ENCODE results near the gene TMEM52.

The TMEM52 gene

DNA sequence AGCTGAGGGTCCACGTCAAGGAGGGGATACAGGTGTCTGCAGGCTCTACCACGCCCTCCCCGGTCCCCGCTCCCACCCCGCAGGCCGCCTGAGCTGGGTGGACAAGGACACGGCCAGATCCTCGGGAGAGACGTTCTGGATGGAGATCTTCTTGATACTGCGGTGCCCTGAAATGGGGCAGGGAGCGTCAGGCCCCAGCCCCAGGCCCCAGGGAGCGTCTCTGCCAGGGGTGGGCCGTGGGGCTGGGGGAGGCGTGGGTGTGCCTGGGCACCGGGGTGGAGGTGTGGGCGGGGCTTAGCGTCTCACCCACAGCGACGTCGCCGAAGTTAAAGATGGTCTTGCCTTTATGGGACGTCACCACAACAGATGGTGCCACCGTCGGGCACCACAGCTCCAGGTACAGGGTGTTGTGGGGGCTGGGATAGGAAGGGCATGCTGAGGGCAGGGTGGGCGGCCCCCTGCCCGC, 7.3 kb upstream of the TMEM52 start:
- DNase-seq: no peak

DNA sequence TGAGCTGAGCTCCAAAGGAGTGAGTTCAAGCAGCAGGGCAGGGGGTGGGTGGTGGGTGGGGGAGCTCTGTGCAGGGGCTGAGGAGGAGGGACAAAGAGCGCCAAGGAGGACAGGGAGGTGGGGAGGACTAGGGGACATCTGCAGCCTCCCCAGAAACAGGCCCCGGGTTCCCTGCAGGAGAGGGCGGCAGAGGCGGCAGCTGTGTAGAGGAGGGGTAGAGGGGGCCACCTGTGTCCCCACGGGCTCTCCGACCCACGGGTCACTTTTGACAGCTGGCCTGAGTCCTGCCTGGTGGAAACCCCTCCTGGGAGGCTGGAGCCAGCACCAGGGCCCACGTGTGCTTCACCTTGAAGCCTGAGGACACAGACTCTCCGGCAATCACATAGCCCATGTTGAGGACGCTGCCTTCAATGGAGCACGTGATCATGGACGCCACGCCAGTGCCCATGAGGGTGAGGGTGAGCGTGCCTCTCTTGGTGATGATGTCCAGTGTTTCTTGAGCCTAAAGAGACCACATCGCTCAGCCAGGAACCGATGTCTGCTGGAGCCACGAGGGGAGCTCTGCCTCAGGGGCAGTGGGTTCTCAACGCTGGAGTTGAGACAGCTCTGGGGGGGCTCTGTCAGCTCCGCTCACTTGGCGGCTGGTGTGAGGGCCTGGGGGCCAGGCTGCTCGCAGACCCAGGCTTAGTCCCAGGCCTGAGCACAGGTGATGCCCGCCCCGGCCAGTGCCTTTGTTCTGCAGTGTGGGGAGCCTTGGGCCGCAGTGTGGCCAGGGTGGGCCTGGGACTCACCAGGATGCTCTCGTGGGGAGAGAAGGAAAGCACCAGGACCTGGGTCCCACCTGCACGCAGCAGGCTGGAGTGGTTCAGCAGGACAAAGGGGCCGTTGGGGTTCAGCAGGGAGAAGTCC, 6.6 kb upstream of the TMEM52 start:
- no peak for DNase-seq

DNA sequence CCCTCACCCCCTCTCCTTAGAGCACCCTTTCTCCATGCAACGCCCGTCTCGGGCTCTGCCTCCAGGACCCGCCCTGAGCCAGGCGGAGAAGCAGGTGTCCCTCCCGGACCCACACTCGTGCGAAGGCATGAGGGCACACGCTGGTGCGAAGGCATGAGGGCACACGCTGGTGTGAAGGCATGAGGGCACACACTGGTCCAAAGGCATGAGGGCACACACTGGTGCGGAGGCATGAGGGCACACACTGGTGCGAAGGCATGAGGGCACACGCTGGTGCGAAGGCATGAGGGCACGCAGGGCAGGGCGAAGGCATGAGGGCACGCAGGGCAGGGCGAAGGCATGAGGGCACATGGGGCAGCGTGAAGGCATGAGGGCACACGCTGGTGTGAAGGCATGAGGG, 5.8 kb upstream of the TMEM52 start:
- DNase-seq: no peak

DNA sequence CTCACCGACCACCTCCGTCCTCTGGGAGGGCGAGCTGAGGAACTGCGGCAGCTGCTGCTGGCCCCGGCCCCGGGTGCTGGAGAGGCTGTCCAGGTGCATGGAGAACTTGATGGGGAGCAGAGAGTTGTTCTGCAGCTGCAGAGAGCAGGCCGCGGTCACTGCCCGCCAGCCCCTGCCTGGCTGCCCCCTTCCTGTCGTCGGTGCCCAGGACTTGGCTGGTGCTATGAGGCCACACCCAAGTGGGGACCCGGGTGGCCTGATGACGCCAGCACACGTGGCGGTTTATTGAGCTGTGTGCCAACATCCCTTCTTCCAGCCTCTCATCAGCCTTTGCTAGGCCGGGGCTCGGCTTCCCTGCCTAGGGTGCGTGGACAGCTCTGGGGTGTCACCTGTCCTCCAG, 5.3 kb upstream of the TMEM52 start:
- DNase-seq: no peak

DNA sequence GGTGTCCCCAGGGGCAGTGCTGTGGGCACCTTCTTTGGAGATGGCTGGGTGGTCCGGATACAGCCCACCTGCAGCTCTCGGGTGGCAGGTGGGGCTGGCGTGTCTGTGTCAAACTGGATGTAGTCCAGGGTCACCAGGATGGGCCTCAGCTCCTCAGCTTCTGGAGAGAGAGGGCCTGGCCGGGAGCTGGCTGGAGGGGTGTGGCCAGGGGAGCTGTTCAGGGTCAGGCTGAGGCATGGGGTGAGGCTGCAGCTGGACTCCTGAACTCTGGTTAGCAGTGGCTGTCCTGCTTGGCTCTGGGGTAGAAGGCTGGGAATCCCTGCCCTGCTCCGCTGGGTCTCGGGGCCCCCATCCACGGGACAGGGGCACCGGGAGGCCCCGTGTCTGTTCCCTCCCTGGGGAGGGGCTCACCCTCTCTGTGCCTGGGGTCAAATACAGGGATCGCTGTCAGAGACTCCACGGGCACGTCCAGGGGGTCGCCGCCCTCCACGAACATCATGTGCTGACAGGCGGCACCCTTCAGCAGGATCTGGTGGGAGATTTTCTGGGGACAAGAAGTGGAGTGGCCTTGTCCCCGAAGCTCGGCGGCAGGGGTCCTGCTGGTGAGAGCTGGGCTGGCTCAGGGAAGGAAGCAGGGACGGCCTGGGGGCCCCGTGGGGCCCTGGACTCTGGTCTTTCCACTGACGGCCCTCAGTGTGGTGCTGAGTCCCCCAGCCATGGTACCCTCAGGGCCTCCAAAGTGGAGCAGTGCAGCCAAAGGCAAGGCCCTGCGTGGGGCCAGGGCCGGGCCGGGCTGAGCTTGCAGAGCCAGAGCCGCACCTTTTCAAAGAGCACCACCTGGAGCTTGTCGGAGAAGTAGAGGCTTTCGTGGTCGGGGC, 4.1 kb upstream of the TMEM52 start:
- DNase-seq: no peak

DNA sequence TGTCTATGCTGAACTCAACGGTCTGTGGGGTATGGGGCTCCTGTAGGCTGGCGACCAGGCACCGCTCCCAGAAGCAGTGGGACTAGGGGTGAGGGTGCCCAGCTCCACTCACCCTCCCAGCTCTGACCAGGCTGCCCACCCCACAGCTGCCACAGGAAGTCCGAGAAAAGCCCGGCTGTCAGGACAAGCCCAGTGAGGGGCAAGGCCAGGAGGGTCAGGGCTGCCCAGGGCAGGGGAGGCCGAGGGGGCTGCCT, 3.5 kb upstream of the TMEM52 start:
- no peak for DNase-seq

DNA sequence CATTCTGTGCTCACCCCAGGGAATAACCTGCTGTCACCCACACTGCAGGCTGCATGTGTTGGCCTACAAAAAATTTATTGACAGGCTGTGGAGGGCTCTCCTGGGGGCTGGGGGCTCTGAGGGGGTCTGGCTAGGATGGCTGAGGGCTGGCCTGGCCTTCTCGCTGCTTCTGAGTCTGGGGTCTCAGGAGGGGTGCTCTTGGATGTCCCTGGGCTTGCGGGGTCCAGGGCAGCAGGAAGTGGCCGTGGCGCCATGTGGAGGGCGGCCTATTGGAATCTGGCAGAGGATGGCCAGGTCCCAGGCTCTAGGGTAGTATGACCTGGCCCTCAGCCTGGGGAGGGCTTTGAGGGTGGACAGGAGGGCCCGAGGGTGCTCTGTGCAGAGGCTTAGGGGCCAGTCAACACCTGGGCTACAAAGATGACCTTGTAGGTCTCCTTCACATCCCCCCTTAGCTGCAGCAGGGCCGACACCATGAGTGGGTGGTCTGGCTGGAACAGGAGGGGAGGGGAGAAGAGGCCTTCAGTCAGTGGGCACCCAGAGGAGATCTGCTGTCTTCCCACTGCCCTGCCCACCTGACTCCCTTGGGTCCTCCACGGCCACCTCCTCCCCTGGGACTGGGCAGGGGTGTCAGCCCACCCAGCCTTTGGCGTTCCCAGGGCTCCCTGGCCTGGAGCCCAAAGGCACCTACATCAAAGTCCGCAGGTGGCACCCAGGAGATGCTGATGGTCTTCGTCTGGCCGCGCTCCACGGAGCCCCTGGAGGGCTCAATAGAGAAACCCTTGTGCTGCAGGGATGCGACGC, 3.0 kb upstream of the TMEM52 start:
- no peak for DNase-seq

DNA sequence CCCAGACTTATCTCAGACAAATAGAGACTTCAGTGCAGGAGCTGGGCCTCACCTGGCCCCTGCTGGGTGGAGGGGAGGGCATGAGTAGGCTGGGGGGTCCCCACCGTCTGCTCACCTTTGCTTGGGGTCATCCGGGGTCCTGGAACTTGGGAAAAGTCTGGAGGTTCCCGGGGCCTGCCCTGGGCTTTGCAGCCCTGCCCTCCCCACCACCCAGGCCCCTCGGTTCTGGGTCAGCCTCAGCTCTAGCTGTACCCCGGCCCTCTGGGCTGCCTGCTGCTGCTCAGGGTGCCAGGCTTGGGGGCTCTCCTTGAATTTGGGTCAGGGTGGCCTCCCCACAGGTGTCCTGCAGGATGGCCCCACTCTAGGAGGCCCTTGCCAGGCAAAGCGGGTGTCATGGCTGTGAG, 2.4 kb upstream of the TMEM52 start:
- DNase-seq: no peak

DNA sequence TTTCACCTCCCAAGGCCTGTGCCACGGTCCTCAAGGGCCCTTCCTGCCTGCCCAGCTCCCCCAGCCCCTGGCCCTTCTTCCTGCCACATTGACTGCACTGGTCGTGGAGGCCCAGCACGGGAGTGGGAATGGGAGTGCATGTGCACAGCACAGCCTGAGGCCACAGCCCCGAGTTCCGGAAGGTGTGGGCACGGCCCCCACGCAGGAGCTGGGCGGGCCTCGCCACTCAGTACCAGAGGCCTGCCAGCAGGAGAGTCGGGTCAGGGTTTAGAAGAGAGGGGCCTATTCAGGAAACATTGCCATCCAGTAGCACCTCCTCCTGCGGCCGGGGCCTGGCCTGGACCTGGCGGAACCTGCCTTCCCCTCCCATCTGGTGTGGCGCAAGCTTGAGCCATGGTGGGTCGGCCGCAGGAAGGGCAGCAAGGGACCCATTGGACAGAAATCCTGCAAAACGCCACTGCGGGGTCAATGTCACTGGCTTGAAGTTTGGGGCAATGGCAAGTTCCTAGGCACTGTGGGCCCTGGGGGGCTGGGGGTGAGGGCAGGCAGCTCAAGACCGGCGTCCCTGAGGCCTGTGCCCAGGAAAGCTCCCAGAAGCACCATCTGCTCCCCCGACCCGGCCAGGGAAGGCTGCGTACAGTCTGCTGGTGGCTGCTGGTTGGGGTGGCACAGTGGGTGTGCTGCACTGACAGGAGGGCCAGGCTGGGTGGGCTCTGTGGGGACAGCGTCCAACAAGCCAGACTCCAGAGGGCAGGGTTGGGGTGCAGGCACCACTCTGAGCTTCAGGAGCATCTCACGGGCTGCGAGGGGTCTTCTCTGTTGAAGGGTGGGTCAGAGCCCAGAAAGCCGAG, 1.8 kb upstream of the TMEM52 start:
- no peak for DNase-seq

DNA sequence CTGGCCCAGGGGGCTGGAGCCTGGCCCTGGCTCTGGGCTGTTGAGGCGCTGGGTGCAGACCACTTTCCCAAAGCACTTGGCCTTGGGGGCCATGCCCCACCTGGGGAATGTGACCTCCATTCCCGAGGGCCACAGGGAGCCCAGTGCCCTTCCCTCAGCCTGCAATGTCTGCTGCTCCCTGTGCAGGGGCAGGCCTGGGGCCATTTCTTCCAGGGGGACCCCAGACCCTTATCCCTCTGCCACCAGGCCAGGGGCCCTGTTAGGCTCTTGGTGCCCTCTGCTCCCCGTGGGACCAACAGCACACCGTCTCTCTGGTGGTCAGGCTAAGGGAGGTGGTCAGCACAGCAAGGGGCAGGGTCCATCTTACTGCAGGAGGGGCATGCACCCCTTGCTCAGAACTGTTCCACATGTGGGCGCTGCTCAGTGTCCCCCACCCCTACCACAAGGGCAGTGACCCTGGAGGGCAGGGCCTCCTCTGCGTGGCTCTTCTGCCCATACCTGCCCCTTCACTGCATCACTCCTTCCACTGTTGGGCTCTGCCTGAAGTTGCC, 1.1 kb upstream of the TMEM52 start:
- no peak for DNase-seq

DNA sequence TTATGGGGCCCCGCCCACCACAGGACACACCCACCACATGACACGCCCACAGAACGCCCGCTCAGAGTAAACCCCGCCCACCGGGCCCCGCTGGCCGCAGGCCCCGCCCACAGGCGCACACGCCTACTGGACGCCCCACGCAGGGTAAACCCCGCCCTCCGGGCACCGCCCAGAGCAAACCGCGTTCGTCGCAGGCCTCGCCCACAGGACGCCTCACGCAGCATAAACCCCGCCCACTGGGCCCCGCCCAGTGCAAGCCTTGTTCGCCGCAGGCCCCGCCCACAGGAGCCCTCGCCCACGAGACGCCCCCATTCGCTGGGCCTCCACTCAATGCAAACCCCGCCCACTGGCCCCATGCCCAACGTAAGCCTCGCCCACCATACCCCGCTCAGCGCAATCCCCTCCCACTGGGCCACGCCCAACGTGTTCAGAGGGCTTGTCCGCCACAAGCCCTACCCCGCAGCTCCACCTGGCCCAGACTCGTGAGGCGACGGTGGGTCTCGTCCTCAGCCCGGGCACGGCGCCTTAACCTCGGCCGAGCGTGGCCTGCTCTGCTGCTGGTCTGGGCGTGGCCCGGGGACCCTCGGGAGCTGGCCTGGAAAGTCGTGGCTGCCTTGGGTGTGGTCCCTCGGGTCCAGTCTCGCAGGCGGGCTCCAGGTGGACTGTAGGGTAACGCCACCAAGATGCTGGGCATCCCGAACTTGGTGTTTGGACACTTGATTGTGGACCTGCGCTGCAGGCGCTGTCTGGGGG, 401 bp upstream of the TMEM52 start:
- peak; percentile 71 for DNase-seq

DNA sequence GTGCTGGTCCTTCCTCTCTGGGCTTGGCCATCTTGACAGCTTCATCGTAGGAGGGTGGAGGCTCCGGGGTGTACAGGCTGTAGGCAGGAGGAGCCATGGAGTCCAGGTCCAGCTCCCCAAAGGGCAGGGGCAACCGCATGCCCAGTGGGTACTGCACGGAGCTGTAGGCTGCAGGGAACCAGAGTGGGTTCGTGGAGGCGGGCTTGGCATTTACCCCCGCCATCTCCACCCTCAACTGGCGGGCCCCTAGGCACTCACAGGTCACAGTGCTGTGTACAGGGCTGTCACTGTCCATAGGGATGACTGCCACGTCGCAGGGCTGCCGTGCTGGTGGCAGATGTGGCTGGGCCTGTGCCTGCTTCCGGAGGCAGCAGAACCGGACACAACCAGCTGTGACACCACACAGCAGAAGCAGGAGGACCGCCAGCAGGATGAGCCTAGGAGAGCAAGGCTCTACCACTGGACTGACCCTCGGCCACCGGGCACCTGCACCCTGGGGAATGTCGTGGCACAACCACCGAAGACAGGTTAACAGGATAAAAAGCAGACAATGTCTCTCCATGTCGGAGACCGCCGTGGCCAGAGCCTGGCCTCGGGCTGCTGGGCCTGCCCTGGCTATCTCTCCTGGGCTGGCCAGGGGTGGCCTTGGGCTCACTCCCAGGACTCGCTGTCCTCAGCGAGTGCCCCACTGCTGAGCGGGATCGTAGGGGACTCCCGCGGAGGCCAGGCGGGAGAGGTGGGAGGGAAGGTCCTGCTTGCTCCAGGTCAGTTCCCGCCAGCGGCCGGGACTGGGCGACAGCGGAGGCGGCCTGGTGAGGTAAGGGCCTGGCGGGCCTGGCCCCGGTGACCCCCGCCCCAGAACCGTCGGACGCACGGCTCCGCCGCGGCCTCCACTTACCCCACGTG, 831 bp downstream of the TMEM52 start:
- DNase-seq: no peak

DNA sequence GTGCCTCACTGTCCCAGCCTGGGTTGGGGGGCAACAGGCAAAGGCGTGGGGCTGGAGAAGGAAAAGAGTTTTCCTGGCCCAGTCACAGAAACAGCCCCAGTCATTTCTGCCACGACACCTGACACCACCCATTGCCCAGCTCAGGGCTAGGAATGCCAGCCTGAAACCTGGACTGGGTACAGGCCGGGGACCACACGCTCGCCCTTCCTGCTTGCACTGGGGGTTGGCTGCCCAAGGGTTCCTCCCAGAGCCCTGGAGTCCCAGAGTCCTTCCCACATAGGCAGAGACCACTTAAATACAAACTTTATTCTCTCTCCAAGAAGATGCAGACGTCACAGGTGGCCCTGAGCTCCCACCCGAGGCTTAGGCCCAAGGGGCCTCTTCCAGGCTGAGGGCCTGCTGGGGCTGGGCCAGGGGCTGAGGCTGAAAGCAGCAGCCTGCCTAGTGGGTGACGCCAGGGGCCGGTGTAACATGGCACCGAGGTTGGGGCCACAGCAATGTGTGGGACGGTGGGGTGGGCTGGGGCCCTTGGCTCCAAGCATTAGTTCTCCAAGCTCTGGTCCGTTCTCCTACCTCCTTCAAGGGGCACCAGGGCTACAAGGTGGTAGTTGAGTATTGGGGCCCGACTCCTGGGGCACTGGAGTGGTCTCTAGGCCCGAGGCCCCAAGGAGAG, 1.6 kb downstream of the TMEM52 start:
- no peak for DNase-seq

DNA sequence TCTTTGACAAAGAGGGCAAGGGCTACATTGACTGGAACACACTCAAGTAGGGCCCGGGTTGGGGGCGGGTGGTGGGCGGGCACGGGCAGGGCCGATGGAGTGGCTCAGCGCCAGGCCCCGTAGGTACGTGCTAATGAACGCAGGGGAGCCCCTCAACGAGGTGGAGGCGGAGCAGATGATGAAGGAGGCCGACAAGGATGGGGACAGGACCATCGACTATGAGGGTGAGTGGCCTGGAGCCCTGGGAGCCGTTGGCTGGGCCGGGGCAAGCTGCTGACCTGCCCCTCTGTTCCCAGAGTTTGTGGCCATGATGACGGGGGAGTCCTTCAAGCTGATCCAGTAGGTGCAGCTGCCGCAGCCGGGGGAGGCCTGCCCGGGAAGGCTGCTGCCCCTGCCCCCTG, 2.2 kb downstream of the TMEM52 start:
- DNase-seq: no peak

DNA sequence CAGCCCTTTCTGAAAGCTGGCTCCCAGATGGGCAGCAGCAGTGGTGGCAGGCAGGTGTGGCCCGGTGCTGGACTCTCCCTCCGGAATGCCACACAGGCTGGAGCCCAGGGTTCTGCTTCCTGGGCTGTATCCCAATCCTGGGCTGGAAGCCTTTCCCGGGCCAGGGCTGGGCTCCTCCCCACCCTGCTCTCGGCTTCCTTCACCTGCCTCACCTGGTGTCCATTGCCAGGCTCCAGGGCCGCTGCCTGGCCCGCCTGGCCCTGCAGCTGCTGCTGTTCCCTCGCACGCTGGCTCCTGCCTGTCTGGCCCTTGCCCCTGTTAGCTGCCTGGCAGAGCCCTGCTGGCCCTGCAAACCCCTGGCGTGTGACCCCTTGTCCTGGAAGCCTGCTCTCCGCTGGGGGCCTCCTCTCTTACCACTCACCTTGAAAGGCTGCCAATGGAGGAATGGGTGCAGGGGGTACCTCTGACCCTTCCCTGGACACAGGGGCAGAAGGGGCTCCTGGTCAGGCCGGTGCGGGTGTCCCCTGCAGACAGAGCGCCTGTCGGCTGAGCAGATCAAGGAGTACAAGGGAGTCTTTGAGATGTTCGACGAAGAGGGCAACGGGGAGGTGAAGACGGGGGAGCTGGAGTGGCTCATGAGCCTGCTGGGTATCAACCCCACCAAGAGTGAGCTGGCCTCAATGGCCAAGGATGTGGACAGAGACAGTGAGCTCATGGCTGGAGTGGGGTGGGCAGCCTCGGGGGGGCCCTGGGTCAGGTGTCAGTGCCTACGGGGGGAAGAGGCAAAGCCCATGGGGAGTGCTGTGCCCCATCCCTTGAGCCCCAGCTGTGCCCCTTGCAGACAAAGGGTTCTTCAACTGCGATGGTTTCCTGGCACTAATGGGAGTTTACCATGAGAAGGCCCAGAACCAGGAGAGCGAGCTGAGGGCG, 2.9 kb downstream of the TMEM52 start:
- no peak for DNase-seq

DNA sequence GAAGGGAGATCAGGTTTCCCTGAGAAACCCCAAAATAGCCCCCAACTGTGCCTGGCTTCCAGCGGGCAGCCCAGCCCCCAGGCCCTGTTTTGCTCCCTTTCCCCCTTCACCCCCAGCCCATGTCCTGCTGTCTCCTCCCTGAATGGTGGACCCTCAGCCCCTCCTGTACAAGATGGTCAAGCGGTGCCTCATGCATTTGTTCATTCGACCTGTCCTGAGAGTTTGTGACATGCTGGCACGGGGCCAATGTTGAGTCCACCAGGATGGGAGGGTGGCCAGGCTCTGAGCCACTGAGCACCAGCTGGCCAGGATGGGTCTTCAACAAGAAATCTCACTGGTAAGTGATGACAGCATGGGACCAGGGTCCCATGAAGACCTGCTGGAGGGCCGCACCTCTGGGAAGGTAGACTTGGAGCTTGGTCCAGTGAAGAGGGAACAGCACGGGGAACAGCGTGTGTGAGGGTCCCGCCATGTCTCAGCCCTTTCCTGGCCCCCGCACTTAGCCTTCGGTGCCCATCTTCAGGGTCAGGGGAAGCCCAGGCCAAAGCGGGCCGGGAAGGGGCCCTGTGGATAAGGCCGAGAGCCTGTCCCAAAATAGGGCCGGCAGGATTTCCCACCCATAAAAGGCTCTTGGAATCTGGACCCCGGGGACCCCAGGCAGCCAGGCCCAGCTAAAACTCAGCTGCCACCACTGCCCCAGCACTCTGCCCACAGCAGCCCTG, 3.9 kb downstream of the TMEM52 start, which contains the start of gene CALML6:
Gene CALML6 (plus strand): TSS at position 290 of the 722 bp plus-strand sequence. CDS start 21 bp downstream, at position 311.
- DNase-seq: no peak
